GM12892 (cell line): ENCODE data around the gene BPGM.

Source experiments
- POLR2A ChIP-seq: IDR thresholded peaks from 2 replicates; pipeline ENCODE4 v1.6.1; 2011; ENCODE audit warnings: low read depth, low read length, control low read depth
- POLR2AphosphoS5 ChIP-seq: IDR thresholded peaks from 2 replicates; pipeline ENCODE4 v1.6.1; 2011; ENCODE audit warnings: low read depth, low read length, control low read depth
- TAF1 ChIP-seq: IDR thresholded peaks from 2 replicates; pipeline ENCODE4 v1.6.1; 2011; ENCODE audit warnings: low read depth, mild to moderate bottlenecking, control low read depth, low read length, borderline replicate concordance

DNA sequence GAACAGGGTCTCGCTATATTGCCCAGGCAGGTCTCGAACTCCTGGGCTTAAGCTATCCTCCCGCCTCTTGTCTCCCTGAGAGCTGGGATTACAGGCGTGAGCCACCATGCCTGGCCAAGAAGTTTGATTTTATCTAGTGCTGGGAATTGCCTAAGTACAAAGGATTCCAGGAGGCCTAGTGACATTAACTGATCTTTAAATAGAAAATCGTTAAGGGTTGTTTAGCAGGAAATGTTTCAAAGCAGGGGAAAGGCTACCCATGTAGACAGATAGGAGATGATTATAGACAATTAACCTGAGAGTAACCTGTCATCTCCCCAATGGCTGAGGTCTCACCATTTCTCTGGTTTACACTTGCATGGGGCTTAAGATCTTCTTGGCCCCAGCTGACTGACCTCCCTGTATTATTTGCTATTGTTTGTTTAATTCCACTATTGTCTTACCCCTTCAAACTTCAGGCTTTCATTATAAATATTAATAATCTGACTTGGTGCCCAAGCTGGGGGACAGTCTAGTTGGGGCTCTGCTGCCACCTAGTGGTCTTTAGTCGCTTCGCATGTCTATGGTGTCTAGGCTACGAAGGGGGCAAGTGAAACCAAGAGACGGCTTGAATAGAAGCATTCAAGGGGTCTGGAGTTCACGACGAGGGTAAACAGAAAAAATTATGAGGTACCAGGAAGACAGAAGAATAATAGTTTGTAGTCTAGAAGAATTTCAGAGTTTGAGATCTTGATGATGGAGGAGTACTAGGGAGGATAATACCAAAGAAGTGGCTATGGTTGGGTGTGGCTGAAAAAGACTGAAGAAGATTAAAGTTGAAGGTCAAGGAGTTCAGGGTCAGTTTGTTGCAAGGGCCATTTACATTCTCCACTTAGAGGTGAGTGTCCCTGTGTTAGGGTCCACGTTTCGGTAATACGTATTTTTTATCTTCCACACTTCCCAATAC is 40.4 kb upstream of the BPGM start:
- TF ChIP-seq POLR2A (no peak), POLR2AphosphoS5 (no peak), TAF1 (no peak)
